Measurements from ENCODE around the gene PNPLA1.

DNA sequence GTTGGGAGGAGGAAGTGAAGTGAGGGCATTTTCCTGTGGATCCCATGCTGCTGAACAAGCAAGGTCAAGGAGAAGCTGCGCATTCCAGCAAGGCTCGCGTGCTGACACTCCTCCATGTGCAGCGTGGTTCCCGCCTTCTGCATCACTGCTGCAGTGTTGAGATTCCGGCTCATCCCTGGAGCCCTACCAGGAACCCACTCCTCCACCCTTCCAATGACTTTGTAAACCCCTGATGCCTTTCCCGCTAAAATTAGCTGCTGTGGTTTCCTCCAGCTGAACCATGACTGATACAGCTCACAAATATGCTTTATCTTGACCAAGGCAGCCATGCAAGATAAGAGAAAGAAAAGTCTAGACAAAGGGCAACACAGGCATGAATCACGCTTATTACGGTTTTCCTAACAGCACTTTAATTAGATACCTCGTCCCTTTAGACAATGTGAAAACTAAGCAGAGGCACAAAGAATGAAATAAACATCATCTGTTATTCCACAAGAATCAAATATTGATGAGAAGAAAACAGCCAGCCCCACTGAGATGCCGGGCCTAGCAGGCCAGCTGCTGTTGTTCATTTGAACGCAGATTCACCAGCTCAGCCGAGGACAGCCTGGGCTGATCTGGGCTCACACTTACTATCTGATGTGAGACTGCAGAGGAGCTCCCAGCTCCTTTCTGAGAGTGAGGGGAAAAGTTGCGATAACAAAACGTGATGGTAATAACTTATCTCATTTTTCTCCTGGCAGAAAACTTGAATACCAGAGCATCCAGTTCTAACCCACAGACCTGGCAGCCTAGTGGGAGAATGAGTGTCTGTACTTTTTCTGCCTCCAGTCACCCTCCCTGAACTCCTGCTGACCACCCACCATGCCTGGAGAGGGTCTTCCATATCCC is 81.1 kb downstream of the PNPLA1 start:
- TF ChIP-seq, protein P1, sequence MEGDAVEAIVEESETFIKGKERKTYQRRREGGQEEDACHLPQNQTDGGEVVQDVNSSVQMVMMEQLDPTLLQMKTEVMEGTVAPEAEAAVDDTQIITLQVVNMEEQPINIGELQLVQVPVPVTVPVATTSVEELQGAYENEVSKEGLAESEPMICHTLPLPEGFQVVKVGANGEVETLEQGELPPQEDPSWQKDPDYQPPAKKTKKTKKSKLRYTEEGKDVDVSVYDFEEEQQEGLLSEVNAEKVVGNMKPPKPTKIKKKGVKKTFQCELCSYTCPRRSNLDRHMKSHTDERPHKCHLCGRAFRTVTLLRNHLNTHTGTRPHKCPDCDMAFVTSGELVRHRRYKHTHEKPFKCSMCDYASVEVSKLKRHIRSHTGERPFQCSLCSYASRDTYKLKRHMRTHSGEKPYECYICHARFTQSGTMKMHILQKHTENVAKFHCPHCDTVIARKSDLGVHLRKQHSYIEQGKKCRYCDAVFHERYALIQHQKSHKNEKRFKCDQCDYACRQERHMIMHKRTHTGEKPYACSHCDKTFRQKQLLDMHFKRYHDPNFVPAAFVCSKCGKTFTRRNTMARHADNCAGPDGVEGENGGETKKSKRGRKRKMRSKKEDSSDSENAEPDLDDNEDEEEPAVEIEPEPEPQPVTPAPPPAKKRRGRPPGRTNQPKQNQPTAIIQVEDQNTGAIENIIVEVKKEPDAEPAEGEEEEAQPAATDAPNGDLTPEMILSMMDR (IDR thresholded peaks at IDR 0.05) = no peak
- TF ChIP-seq EZH2 (IDR thresholded peaks at IDR 0.05) (no peak), EZH2phosphoT487 (IDR thresholded peaks at IDR 0.05) (no peak)

Data from neural progenitor cell (in vitro differentiated cells).